HepG2 (cell line): ENCODE results near the gene CTDSP1. TPM values are rescaled to one million over a fixed set of nuclear protein-coding genes. Genes with fewer than 3 reads are reported as not detected.

Experiments
- AGO1 ChIP-seq: fragments of 200-400 bp; formaldehyde crosslinking; IDR thresholded peaks from 2 replicates; pipeline ENCODE4 v1.6.1; 2017; ENCODE audit warnings: mild to moderate bottlenecking, low read depth, low read length, moderate library complexity; ENCODE audit not compliant: poor library complexity, severe bottlenecking
- CENPX ChIP-seq: sonication (generic); formaldehyde crosslinking; IDR thresholded peaks from 2 replicates; pipeline ENCODE4 v1.9.0; 2021; ENCODE audit warnings: mild to moderate bottlenecking, missing genetic modification reagents, moderate library complexity
- FOXM1 ChIP-seq: sonication (generic); formaldehyde crosslinking; IDR thresholded peaks from 2 replicates; pipeline ENCODE4 v1.5.0; 2020; ENCODE audit warnings: missing genetic modification reagents
- GATAD2A ChIP-seq: IDR thresholded peaks from 2 replicates; pipeline ENCODE4 v1.6.1; 2016
- HHEX ChIP-seq: IDR thresholded peaks from 2 replicates; pipeline ENCODE4 v1.6.1; 2016; ENCODE audit warnings: control low read depth
- KDM4B ChIP-seq: sonication (generic); formaldehyde crosslinking; IDR thresholded peaks from 2 replicates; pipeline ENCODE4 v1.4.0; 2020; ENCODE audit warnings: missing genetic modification reagents
- MBNL3 ChIP-seq: fragments of 250-450 bp; sonication (Bioruptor Pico); conservative IDR thresholded peaks from 2 replicates; pipeline ENCODE4 v1.8.0; 2022; ENCODE audit warnings: mild to moderate bottlenecking, inconsistent platforms
- PAWR ChIP-seq: sonication (generic); formaldehyde crosslinking; IDR thresholded peaks from 2 replicates; pipeline ENCODE4 v1.4.0; 2020; ENCODE audit warnings: missing genetic modification reagents, mild to moderate bottlenecking, borderline replicate concordance
- RFX3 ChIP-seq: IDR thresholded peaks from 2 replicates; pipeline ENCODE4 v1.6.1; 2016; ENCODE audit warnings: missing biosample characterization, missing genetic modification reagents
- SNRNP70 ChIP-seq: fragments of 200-400 bp; formaldehyde crosslinking; IDR thresholded peaks from 2 replicates; pipeline ENCODE4 v1.6.1; 2017; ENCODE audit warnings: mild to moderate bottlenecking, low read depth, low read length, moderate library complexity
- SUZ12 ChIP-seq: fragments of 150-350 bp; IDR thresholded peaks from 2 replicates; pipeline ENCODE4 v1.6.1; 2014; ENCODE audit warnings: low read depth, low read length
- TEAD3 ChIP-seq: optimal IDR thresholded peaks from 2 replicates; pipeline ENCODE3; 2016; ENCODE audit warnings: borderline replicate concordance
- THYN1 ChIP-seq: sonication (generic); formaldehyde crosslinking; IDR thresholded peaks from 2 replicates; pipeline ENCODE4 v1.8.1; 2023; ENCODE audit warnings: low read depth, mild to moderate bottlenecking, moderate library complexity, missing genetic modification reagents, borderline replicate concordance
- U2AF1 ChIP-seq: fragments of 200-400 bp; formaldehyde crosslinking; optimal IDR thresholded peaks from 2 replicates; pipeline ENCODE3; 2017; ENCODE audit warnings: mild to moderate bottlenecking, low read depth, low read length
- ZC3H4 ChIP-seq: sonication (generic); formaldehyde crosslinking; IDR thresholded peaks from 2 replicates; pipeline ENCODE4 v1.4.0; 2020; ENCODE audit warnings: missing genetic modification reagents, borderline replicate concordance
- ZFX ChIP-seq: sonication (generic); formaldehyde crosslinking; IDR thresholded peaks from 2 replicates; pipeline ENCODE4 v1.4.0; 2020; ENCODE audit warnings: mild to moderate bottlenecking, low read depth, missing genetic modification reagents, moderate library complexity
- ZNF253 ChIP-seq: sonication (generic); formaldehyde crosslinking; IDR thresholded peaks from 2 replicates; pipeline ENCODE4 v1.8.0; 2022; ENCODE audit warnings: mild to moderate bottlenecking, missing genetic modification reagents, borderline replicate concordance
- ZNF562 ChIP-seq: sonication (generic); formaldehyde crosslinking; IDR thresholded peaks from 2 replicates; pipeline ENCODE4 v1.8.0; 2022; ENCODE audit warnings: missing genetic modification reagents, borderline replicate concordance
- ZNF607 ChIP-seq: sonication (generic); formaldehyde crosslinking; IDR thresholded peaks from 2 replicates; pipeline ENCODE4 v1.5.1; 2020; ENCODE audit warnings: missing genetic modification reagents, mild to moderate bottlenecking, borderline replicate concordance
- ZNF713 ChIP-seq: sonication (generic); formaldehyde crosslinking; IDR thresholded peaks from 2 replicates; pipeline ENCODE4 v1.4.0; 2020; ENCODE audit warnings: mild to moderate bottlenecking, missing genetic modification reagents
- ZNF772 ChIP-seq: sonication (generic); formaldehyde crosslinking; IDR thresholded peaks from 2 replicates; pipeline ENCODE4 v1.5.0; 2020; ENCODE audit warnings: mild to moderate bottlenecking, missing genetic modification reagents
- ZNF83 ChIP-seq: sonication (generic); formaldehyde crosslinking; IDR thresholded peaks from 2 replicates; pipeline ENCODE4 v1.4.0; 2020; ENCODE audit warnings: missing genetic modification reagents, mild to moderate bottlenecking, borderline replicate concordance
- ZNF883 ChIP-seq: sonication (generic); formaldehyde crosslinking; IDR thresholded peaks from 2 replicates; pipeline ENCODE4 v1.5.1; 2020; ENCODE audit warnings: mild to moderate bottlenecking, missing genetic modification reagents; ENCODE audit errors: not compliant biosample characterization
- polyA plus RNA-seq, 8 experiments: library from polyadenylated mRNA; depleted of rRNA in 3 of 8; stranded (reverse) in 7 of 8; unstranded in 1 of 8; fragments of >200 nt; fragmentation: Illumina TruSeq in 4 of 8; extraction: Trizol in 4 of 8; gene quantifications; 2 replicates each; pipeline versions ENCODE4 v1.2.1 to v1.2.3, GENCODE V29; 2011 to 2016; ENCODE audit warnings: low read depth in 4 of 8, missing spikeins in 1 of 8, mixed read lengths in 1 of 8; ENCODE audit not compliant: insufficient read depth in 1 of 8
- total RNA-seq, 5 experiments: library from RNA; depleted of rRNA; stranded (reverse); fragments of >200 nt; fragmentation: Illumina TruSeq; extraction: Trizol; gene quantifications; 2 replicates each; pipeline ENCODE4 v1.2.3, GENCODE V29; 2016; ENCODE audit warnings: low read depth in 1 of 5
- TF ChIP-seq, protein P1 (sequence below): sonication (generic); formaldehyde crosslinking; IDR thresholded peaks from 2 replicates; pipeline ENCODE4 v1.4.0; 2020; ENCODE audit warnings: mild to moderate bottlenecking, missing genetic modification reagents
- TF ChIP-seq, protein P2 (sequence below): sonication (generic); formaldehyde crosslinking; IDR thresholded peaks from 2 replicates; pipeline ENCODE4 v1.4.0; 2020; ENCODE audit warnings: mild to moderate bottlenecking, missing genetic modification reagents
- TF ChIP-seq, protein P3 (sequence below): sonication (generic); formaldehyde crosslinking; IDR thresholded peaks from 2 replicates; pipeline ENCODE4 v1.5.0; 2020; ENCODE audit warnings: missing genetic modification reagents
- TF ChIP-seq, protein P4 (sequence below): sonication (generic); formaldehyde crosslinking; IDR thresholded peaks from 2 replicates; pipeline ENCODE4 v1.4.0; 2020; ENCODE audit warnings: missing genetic modification reagents, borderline replicate concordance

Gene CTDSP1
- total and polyA plus RNA-seq, 2 of the 13 experiments (the other 11 are each of a cell fraction or from before 2014, with no cell fraction given) = 91.0 to 268 TPM

DNA sequence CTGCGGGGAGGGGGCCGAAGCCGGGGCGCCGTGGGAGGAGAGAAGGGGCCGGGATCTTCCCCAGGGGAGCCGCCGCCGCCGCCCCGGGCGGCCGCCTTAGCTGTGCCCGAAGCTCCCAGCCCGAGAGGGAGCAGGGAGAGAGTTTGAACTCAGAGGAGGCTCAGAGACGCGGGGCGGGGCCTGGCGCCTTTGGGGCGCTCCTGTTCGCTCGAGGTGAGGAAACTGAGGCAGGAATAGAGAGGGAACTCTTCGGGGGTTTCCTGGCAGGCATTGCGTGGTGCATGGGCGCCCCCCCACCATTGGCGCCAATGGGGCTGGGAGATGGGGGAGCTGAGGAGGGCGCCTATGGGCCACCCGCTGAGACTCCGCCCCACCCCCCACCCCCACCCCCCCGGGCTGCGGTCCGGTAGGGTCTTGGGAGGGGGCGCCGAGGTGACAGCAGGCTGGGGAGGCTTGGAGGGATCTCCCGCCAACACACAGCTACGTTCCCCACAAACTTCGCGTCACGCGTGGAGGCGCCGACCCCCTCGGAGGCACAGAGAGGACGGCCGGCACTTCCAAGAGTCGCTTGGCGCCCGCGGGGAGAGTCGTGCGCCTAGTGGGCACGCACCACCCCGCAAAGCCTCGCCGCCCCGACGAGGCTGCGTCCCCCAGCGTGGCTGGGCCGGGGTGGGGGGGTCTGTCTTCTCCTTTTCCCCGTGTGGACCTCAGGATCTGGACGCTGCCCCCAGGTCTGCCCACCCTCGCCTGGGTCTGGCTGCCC, 680 bp downstream of the CTDSP1 start (continued):
- TF ChIP-seq, protein P1, sequence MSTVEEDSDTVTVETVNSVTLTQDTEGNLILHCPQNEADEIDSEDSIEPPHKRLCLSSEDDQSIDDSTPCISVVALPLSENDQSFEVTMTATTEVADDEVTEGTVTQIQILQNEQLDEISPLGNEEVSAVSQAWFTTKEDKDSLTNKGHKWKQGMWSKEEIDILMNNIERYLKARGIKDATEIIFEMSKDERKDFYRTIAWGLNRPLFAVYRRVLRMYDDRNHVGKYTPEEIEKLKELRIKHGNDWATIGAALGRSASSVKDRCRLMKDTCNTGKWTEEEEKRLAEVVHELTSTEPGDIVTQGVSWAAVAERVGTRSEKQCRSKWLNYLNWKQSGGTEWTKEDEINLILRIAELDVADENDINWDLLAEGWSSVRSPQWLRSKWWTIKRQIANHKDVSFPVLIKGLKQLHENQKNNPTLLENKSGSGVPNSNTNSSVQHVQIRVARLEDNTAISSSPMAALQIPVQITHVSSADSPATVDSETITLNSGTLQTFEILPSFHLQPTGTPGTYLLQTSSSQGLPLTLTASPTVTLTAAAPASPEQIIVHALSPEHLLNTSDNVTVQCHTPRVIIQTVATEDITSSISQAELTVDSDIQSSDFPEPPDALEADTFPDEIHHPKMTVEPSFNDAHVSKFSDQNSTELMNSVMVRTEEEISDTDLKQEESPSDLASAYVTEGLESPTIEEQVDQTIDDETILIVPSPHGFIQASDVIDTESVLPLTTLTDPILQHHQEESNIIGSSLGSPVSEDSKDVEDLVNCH (CRISPR knock-in tag) = no peak
- TF ChIP-seq ZNF83 (no peak), FOXM1 (CRISPR knock-in tag) (0 out of 2 replicates have a peak, but pooled peaks have one; percentile 6), U2AF1 (peak; percentile 6), RFX3 (no peak), ZNF253 (CRISPR knock-in tag) (no peak), SNRNP70 (no peak), AGO1 (peak; percentile 75), ZNF883 (CRISPR knock-in tag) (no peak), ZNF713 (CRISPR knock-in tag) (no peak), TEAD3 (CRISPR knock-in tag) (no peak), ZC3H4 (CRISPR knock-in tag) (peak; percentile 44), MBNL3 (CRISPR knock-in tag) (no peak), GATAD2A (CRISPR knock-in tag) (no peak), ZNF607 (0 out of 2 replicates have a peak, but pooled peaks have one; percentile 64), ZNF562 (CRISPR knock-in tag) (no peak), HHEX (CRISPR knock-in tag) (no peak), ZFX (CRISPR knock-in tag) (no peak), KDM4B (CRISPR knock-in tag) (peak; percentile 25; the same call in 1 of the 2 replicates), CENPX (CRISPR knock-in tag) (no peak), PAWR (no peak), SUZ12 (no peak), ZNF772 (no peak; the same call in none of the 2 replicates), THYN1 (no peak; the same call in 1 of the 2 replicates)
- TF ChIP-seq, protein P2, sequence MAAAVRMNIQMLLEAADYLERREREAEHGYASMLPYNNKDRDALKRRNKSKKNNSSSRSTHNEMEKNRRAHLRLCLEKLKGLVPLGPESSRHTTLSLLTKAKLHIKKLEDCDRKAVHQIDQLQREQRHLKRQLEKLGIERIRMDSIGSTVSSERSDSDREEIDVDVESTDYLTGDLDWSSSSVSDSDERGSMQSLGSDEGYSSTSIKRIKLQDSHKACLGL (CRISPR knock-in tag) = peak; percentile 83
- TF ChIP-seq, protein P3, sequence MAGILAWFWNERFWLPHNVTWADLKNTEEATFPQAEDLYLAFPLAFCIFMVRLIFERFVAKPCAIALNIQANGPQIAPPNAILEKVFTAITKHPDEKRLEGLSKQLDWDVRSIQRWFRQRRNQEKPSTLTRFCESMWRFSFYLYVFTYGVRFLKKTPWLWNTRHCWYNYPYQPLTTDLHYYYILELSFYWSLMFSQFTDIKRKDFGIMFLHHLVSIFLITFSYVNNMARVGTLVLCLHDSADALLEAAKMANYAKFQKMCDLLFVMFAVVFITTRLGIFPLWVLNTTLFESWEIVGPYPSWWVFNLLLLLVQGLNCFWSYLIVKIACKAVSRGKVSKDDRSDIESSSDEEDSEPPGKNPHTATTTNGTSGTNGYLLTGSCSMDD (CRISPR knock-in tag) = no peak
- TF ChIP-seq, protein P4, sequence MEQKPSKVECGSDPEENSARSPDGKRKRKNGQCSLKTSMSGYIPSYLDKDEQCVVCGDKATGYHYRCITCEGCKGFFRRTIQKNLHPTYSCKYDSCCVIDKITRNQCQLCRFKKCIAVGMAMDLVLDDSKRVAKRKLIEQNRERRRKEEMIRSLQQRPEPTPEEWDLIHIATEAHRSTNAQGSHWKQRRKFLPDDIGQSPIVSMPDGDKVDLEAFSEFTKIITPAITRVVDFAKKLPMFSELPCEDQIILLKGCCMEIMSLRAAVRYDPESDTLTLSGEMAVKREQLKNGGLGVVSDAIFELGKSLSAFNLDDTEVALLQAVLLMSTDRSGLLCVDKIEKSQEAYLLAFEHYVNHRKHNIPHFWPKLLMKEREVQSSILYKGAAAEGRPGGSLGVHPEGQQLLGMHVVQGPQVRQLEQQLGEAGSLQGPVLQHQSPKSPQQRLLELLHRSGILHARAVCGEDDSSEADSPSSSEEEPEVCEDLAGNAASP (CRISPR knock-in tag) = no peak
